Heart left ventricle (tissue), 16 donors: ENCODE data around the gene SV2B. TPM values are rescaled to one million over a fixed set of nuclear protein-coding genes. Genes with fewer than 3 reads are reported as not detected.

ENCODE experiments used
- ATAC-seq, 4 donors: fragments of 200-7000 bp; cut with Tn5 transposase; one replicate each; pipeline ENCODE4 v1.9.1; 2020 to 2022; ENCODE audit warnings: moderate library complexity in 4 of 4, mild to moderate bottlenecking in 3 of 4, moderate number of reproducible peaks in 1 of 4
- DNase-seq, 5 donors: peaks; one replicate each; pipeline ENCODE4 v3.0.0-alpha.2; 2020
- H3K27ac ChIP-seq, 12 donors: fragments of 200-600 bp; sonication (generic) in 4 of 12; one replicate each; pipeline versions ENCODE4 v1.5.0 to v1.8.0; 2016 to 2022; ENCODE audit warnings: mild to moderate bottlenecking in 2 of 12
- H3K27me3 ChIP-seq, 9 donors: fragments of 200-600 bp; sonication (generic) in 2 of 9; one replicate each; pipeline versions ENCODE4 v1.5.1 to v1.8.0; 2016 to 2022; ENCODE audit warnings: mild to moderate bottlenecking in 3 of 9
- H3K36me3 ChIP-seq, 9 donors: fragments of 200-600 bp; sonication (generic) in 2 of 9; one replicate each; pipeline versions ENCODE4 v1.5.0 to v1.8.0; 2018 to 2022; ENCODE audit warnings: mild to moderate bottlenecking in 2 of 9
- H3K4me1 ChIP-seq, 12 donors: fragments of 200-600 bp; sonication (generic) in 4 of 12; one replicate each; pipeline versions ENCODE4 v1.5.0 to v1.8.0; 2016 to 2022; ENCODE audit warnings: mild to moderate bottlenecking in 3 of 12
- H3K4me3 ChIP-seq, 12 donors: fragments of 200-600 bp; sonication (generic) in 4 of 12; one replicate each; pipeline versions ENCODE4 v1.5.0 to v1.8.0; 2017 to 2022; ENCODE audit warnings: mild to moderate bottlenecking in 9 of 12, moderate library complexity in 4 of 12
- H3K9me3 ChIP-seq, 12 donors: fragments of 200-600 bp; sonication (generic) in 4 of 12; one replicate each; pipeline versions ENCODE4 v1.5.0 to v1.8.0; 2016 to 2022; ENCODE audit warnings: mild to moderate bottlenecking in 1 of 12
- POLR2A ChIP-seq, 2 donors: fragments of 450-650 bp; IDR thresholded peaks; one replicate each; pipeline ENCODE4 v1.6.1; 2017; ENCODE audit warnings: antibody characterized with exemption in 2 of 2, mild to moderate bottlenecking in 2 of 2, moderate library complexity in 2 of 2
- WGBS, 4 donors: extraction: QIAGEN DNeasy Blood & Tissue Kit in 2 of 4; methylation state at CpG; one replicate each; pipeline versions ENCODE4 v1.1.5 to v1.1.7; 2013 to 2018; 5-methylcytosine and 5-hydroxymethylcytosine counted together
- intact Hi-C, 10 donors: fragments of 100-400 bp; cut with DNase I; formaldehyde crosslinking; loops; one replicate each; pipeline versions ENCODE4 v1.11.1 to v1.14.2; 2022
- long read RNA-seq, 3 donors: library from polyadenylated mRNA; unstranded; transcript quantifications; one replicate each; pipeline ENCODE4 v2.0.0, GENCODE V29; 2020 to 2021
- polyA plus RNA-seq, 2 donors: library from polyadenylated mRNA; stranded (reverse); fragments of 200-250 nt; gene quantifications; one replicate each; pipeline ENCODE4 v1.2.3, GENCODE V29; 2013
- total RNA-seq, 9 donors: library from RNA; depleted of rRNA in 2 of 9; stranded (reverse); fragments of >200 nt in 2 of 9; fragmentation: NEBNext Ultra II Directional in 3 of 9; extraction: Animal tissue kit (Norgen Biotek cat#: 25700) in 3 of 9; gene quantifications; one replicate each; pipeline versions ENCODE4 v1.1.0 to v1.2.4, GENCODE V29; 2016 to 2023
- TF ChIP-seq, protein P1 (sequence below), 12 donors: fragments of 200-600 bp; sonication (generic) in 4 of 12; IDR thresholded peaks; one replicate each; pipeline versions ENCODE4 v1.5.0 to v1.8.0; 2018 to 2022; ENCODE audit warnings: antibody characterized with exemption in 12 of 12, mild to moderate bottlenecking in 5 of 12
- donor health status: ischemic (EF 13 %, LVEDD 7.1; RV severe dilation, severe dysfunction).
- donor health status: healthy with polysubstance abuse.
- donor health status: DM: no; HTN: yes; CAD: no.
- donor health status: DM: no; HTN: no; CAD: no.
- donor health status: ischemic (EF 25% LVEDD 6.9; RV normal size, moderate dysfunction).
- donor health status: ischemic (EF 25% LVEDD 5.7; RV mildly dilated, moderate dysfunction).
- donor health status: healthy.
- donor health status: DM: yes; HTN: yes; CAD: no.
- donor health status: ischemic (EF 35%, LVEDD 5.7; RV mildly dilated, moderate dysfunction).
- donor health status: nonischemic (EF 11% LVEDD 7.7; RV severe dilation, severe dysfunction).
- donor health status: DM: yes; HTN: yes; CAD: no.
- donor health status: PGD.
- donor health status: ischemic (EF 29% LVEDD 5.4; RV normal size, mild dysfunction).
- donor health status: nonischemic (EF 23%, LVEDD 6.1; RV moderate dilation, normal function).

Gene SV2B, protein sequence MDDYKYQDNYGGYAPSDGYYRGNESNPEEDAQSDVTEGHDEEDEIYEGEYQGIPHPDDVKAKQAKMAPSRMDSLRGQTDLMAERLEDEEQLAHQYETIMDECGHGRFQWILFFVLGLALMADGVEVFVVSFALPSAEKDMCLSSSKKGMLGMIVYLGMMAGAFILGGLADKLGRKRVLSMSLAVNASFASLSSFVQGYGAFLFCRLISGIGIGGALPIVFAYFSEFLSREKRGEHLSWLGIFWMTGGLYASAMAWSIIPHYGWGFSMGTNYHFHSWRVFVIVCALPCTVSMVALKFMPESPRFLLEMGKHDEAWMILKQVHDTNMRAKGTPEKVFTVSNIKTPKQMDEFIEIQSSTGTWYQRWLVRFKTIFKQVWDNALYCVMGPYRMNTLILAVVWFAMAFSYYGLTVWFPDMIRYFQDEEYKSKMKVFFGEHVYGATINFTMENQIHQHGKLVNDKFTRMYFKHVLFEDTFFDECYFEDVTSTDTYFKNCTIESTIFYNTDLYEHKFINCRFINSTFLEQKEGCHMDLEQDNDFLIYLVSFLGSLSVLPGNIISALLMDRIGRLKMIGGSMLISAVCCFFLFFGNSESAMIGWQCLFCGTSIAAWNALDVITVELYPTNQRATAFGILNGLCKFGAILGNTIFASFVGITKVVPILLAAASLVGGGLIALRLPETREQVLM
- 10 to 100 TPM in 2 of 9 donors, 1 to 10 TPM in 5, under 1 TPM in 2; 0.63 to 23.5 (median 2.9) TPM for total RNA-seq
- polyA plus RNA-seq = under 1 TPM; 0.42 to 0.69 TPM
- long read RNA-seq, donor 1, partial matches to known transcripts = 4 of 5 reads
- long read RNA-seq, donor 1, other reads (novel, unspliced or antisense) = 1 of 5 reads
- long read RNA-seq, donor 2, full-length matches to known transcripts = 1 of 4 reads
- long read RNA-seq, donor 2, partial matches to known transcripts = 1 of 4 reads
- long read RNA-seq, donor 2, other reads (novel, unspliced or antisense) = 2 of 4 reads
- long read RNA-seq, donor 3, full-length matches to known transcripts = 2 of 2 reads
- long read RNA-seq, donor 3, partial matches to known transcripts = 0 of 2 reads
- long read RNA-seq, donor 3, other reads (novel, unspliced or antisense) = 0 of 2 reads

DNA sequence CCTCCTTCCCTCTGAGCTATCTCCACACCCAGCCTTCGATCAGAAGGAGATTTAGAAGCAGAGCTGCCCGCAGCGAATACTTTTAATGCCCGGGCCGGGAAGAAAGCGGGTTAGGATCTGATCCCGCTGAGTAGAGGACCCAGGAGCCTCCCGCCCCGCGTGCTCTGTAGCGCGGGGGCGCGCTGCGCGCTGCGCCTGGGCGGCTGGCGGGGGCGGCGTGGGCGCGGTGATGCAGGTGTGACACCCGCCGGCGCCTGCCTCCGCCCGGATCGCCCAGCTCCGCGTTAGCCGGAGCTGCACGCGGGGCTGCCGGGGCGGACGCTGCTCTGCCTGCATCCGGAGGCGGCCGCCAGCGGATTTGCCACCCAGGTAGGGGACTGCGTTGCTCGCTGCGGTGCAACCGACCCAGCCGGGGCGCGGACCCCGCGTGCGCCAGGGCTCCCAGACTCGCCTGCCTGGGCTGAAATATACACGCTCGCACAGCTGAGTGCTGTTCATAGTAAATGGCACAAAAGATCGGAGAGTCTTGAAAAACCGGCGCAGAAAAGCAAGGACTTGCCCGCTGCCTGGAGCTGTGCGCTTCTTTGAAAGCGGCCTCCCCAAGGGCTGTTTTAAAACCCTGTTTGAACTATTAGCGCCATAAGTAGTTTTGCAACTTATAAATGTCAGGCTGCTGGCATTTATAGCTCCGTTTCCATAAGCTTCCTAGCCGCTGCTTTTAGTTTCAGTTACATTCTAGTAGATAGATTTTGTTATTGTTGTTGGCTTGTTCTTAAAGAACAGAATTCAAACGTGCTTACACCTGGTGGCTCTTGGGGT, at the start of gene SV2B:
Gene SV2B (plus strand): TSS at position 263 of the 819 bp plus-strand sequence. CDS start 126,007 bp downstream, outside the sequence.
- 0 to 2% (median 1%) methylated on average over 12 to 64 of the region's 64 CpGs for WGBS, 4 donors
- peak in 3 of 4 donors; percentile 27 to 68 (median 65) for ATAC-seq
- Histone ChIP-seq H3K4me3 (peak within 1 kb of the TSS; percentile 28 to 68 (median 64)), H3K27ac (peak within 1 kb of the TSS in 5 of 12 donors; percentile 12 to 65 (median 29)), H3K36me3 (no peaks in the 10 kb centered on the region), H3K9me3 (peaks cover 0 to under 1% (median 0%) of the 10 kb centered on the region in 12 donors), H3K27me3 (peaks cover 0 to 81% (median 13%) of the 10 kb centered on the region in 9 donors), H3K4me1 (peaks cover 0 to 45% (median 30%) of the 10 kb centered on the region in 12 donors)
- no peak for TF ChIP-seq POLR2A (IDR thresholded peaks at IDR 0.05)
- TF ChIP-seq, protein P1, sequence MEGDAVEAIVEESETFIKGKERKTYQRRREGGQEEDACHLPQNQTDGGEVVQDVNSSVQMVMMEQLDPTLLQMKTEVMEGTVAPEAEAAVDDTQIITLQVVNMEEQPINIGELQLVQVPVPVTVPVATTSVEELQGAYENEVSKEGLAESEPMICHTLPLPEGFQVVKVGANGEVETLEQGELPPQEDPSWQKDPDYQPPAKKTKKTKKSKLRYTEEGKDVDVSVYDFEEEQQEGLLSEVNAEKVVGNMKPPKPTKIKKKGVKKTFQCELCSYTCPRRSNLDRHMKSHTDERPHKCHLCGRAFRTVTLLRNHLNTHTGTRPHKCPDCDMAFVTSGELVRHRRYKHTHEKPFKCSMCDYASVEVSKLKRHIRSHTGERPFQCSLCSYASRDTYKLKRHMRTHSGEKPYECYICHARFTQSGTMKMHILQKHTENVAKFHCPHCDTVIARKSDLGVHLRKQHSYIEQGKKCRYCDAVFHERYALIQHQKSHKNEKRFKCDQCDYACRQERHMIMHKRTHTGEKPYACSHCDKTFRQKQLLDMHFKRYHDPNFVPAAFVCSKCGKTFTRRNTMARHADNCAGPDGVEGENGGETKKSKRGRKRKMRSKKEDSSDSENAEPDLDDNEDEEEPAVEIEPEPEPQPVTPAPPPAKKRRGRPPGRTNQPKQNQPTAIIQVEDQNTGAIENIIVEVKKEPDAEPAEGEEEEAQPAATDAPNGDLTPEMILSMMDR (IDR thresholded peaks at IDR 0.05) = peak in 1 of 12 donors; percentile 4
- DNase-seq = peak in 4 of 5 donors; percentile 25 to 62 (median 34)
- intact Hi-C loops = loop anchor here in 1 of 10 donors (5.0 kb wide), 1 partner anchor 162 kb away; no protein-coding TSS in a partner anchor

DNA sequence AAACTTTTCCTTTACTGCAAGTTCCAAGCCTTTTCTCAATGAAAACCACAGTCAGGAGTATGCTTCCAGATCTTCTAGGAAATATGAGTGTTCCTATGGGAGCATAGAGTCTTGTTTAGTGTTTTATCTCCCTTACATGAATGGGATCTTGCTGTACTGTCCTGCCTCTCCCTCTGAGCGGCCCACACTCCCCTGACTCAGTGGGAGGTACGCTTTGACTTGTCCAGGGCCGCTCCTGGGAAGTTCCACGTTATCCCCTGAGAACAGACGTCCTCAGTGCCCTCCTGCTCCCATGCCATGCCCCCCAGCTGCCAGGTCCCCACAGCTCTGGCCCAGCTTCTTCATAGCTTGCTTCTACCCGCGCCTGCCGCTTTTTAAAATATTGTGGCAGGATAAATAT, 48.8 kb upstream of the SV2B start:
- DNase-seq = no peak
- TF ChIP-seq, protein P1 (IDR thresholded peaks at IDR 0.05) = no peak
- no peaks in the 10 kb centered on the region for H3K9me3 ChIP-seq
- intact Hi-C loops = loop anchor here in 6 of 10 donors (2.0 to 10.0 kb wide), 3 partner anchors 94 kb away; no protein-coding TSS in a partner anchor
- H3K27me3 ChIP-seq = peaks cover 0 to 13% (median 0%) of the 10 kb centered on the region in 9 donors
- WGBS, 4 donors = 64 to 86% (median 81%) methylated on average over 8 of the region's 8 CpGs
- H3K36me3 ChIP-seq = no peaks in the 10 kb centered on the region
- H3K4me3 ChIP-seq = no peak overlapping the region
- no peak for ATAC-seq
- H3K27ac ChIP-seq = no peak overlapping the region
- peaks cover 0 to 11% (median 0%) of the 10 kb centered on the region in 12 donors for H3K4me1 ChIP-seq

DNA sequence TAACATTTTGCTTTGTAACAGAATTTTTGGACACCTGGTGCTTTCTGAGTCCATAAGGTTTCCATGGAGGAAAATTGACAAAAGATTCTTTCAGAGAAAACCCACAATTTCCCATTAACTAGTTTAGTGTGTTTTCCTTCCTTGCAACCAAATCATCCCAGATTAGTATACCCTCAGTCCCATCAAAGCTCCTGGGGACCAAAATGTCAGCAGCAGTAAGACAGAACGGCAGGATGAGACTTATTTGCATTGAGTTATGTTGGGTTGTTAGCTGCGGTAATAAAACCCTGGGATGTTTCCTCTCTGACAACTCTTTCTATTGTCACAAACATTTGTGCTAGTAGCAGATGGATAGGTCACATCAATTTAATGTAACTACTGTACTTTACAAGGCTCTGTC, 45.2 kb upstream of the SV2B start:
- intact Hi-C loops = loop anchor here in 6 of 10 donors (2.0 to 10.0 kb wide), 6 partner anchors 90 to 216 kb away; no protein-coding TSS in a partner anchor
- Histone ChIP-seq H3K9me3 (no peaks in the 10 kb centered on the region), H3K4me3 (no peak overlapping the region), H3K27me3 (peaks cover 0 to 26% (median 3%) of the 10 kb centered on the region in 9 donors), H3K36me3 (no peaks in the 10 kb centered on the region), H3K27ac (no peak overlapping the region), H3K4me1 (peaks cover 0 to 7% (median 0%) of the 10 kb centered on the region in 12 donors)
- ATAC-seq (no peak), DNase-seq (no peak)
- TF ChIP-seq, protein P1 (IDR thresholded peaks at IDR 0.05) = no peak
- no peak for TF ChIP-seq POLR2A (IDR thresholded peaks at IDR 0.05)
- WGBS, 4 donors = 28 to 44% (median 40%) methylated on average over 2 of the region's 2 CpGs
